Fibroblast of villous mesenchyme (primary cell): ENCODE measurements around the gene ERAP2. TPM values are rescaled to one million over a fixed set of nuclear protein-coding genes. Genes with fewer than 3 reads are reported as not detected.
A peak's percentile ranks its signal among the peaks of the same experiment; 100 is the strongest.

ENCODE experiments used
- DNase-seq: peaks from one replicate; pipeline ENCODE4 v3.0.0-alpha.2; 2010; ENCODE audit warnings: low read depth
- H3K4me3 ChIP-seq: 2 replicates; pipeline ENCODE4 v1.5.1; 2011; ENCODE audit warnings: low read depth, mild to moderate bottlenecking, low read length
- total RNA-seq: library from RNA; depleted of rRNA; stranded (reverse); fragments of >200 nt; gene quantifications from 2 replicates; pipeline ENCODE4 v1.2.3, GENCODE V29; 2012
- TF ChIP-seq, protein P1 (sequence below): IDR thresholded peaks from 2 replicates; pipeline ENCODE4 v1.5.1; 2012; ENCODE audit warnings: low read depth, mild to moderate bottlenecking, low read length; ENCODE audit not compliant: insufficient read depth

ERAP2 gene, protein sequence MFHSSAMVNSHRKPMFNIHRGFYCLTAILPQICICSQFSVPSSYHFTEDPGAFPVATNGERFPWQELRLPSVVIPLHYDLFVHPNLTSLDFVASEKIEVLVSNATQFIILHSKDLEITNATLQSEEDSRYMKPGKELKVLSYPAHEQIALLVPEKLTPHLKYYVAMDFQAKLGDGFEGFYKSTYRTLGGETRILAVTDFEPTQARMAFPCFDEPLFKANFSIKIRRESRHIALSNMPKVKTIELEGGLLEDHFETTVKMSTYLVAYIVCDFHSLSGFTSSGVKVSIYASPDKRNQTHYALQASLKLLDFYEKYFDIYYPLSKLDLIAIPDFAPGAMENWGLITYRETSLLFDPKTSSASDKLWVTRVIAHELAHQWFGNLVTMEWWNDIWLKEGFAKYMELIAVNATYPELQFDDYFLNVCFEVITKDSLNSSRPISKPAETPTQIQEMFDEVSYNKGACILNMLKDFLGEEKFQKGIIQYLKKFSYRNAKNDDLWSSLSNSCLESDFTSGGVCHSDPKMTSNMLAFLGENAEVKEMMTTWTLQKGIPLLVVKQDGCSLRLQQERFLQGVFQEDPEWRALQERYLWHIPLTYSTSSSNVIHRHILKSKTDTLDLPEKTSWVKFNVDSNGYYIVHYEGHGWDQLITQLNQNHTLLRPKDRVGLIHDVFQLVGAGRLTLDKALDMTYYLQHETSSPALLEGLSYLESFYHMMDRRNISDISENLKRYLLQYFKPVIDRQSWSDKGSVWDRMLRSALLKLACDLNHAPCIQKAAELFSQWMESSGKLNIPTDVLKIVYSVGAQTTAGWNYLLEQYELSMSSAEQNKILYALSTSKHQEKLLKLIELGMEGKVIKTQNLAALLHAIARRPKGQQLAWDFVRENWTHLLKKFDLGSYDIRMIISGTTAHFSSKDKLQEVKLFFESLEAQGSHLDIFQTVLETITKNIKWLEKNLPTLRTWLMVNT
- 15.8 and 64.8 TPM in 2 replicates for total RNA-seq

DNA sequence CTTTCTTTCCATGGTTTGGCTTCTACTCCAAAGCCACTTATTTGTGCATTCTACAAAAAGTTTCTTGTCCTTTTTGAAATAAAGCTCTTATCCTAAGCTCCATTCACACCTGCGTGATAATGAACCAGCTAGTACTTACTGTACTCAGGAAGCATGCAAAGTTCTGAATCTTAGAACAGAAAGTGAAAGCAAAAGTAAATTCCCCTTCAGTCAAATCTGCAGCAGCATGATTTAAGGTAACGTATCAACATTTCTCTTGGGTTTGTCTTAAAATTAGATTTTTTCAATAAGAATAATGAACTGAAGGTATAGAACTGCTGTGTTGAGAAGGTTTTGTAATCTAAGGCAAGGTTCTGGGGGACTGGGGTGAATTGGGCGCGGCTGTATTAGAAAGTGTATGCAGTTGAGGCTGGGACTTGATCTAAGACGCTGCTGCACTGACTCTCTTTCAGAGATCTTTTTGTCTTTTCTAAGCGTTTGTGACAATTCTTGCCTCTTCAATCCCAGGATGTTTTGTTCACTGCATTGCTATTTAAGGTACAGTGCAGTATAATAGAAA is at the start of gene ERAP2:
Gene ERAP2 (plus strand): TSS at position 209 of the 559 bp plus-strand sequence. CDS start 3,186 bp downstream, outside the sequence.
- peak within 1 kb of the TSS; percentile 73 for H3K4me3 ChIP-seq
- peak; percentile 80 for DNase-seq
- TF ChIP-seq, protein P1, sequence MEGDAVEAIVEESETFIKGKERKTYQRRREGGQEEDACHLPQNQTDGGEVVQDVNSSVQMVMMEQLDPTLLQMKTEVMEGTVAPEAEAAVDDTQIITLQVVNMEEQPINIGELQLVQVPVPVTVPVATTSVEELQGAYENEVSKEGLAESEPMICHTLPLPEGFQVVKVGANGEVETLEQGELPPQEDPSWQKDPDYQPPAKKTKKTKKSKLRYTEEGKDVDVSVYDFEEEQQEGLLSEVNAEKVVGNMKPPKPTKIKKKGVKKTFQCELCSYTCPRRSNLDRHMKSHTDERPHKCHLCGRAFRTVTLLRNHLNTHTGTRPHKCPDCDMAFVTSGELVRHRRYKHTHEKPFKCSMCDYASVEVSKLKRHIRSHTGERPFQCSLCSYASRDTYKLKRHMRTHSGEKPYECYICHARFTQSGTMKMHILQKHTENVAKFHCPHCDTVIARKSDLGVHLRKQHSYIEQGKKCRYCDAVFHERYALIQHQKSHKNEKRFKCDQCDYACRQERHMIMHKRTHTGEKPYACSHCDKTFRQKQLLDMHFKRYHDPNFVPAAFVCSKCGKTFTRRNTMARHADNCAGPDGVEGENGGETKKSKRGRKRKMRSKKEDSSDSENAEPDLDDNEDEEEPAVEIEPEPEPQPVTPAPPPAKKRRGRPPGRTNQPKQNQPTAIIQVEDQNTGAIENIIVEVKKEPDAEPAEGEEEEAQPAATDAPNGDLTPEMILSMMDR = no peak

DNA sequence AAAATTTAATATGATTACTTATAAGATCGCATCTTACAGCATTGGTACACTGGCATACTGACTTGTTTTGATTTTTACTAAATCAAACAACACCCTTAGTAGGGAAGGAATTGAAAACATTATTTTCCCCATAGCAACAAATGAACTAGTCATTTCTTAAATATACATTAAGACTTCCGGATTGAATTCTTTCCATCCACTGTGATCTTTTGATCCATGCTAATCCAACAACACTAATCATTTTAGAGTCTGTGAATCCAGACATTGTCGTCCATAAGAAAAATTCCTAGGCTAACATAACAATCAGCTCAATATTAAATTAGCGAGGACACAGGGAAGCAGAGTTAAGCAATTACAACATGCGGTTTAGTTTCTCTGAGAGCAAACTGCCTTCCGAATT is 47.0 kb upstream of the ERAP2 start:
- H3K4me3 ChIP-seq = no peak overlapping the region
- no peak for DNase-seq
- TF ChIP-seq, protein P1 = no peak

DNA sequence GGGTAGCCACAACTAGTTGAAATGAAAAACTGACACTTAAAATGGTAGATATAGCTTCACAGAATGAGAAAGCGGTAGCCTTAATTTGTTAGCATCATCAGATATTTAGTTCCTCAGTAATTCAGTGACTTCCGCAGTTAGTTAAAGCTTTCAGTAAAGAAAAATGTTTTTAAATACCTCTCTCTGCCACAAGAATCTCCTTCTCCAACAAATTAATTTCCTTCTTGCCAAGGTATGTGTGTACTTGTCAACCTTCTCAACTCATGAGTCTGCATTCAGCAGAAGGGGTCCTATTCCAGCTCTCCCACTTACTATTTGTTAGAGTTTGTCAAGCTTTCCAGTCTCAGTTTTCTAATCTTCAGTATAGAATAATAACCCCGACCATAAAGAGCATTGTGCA is 42.3 kb upstream of the ERAP2 start:
- DNase-seq = no peak
- TF ChIP-seq, protein P1 = no peak
- no peak overlapping the region for H3K4me3 ChIP-seq

DNA sequence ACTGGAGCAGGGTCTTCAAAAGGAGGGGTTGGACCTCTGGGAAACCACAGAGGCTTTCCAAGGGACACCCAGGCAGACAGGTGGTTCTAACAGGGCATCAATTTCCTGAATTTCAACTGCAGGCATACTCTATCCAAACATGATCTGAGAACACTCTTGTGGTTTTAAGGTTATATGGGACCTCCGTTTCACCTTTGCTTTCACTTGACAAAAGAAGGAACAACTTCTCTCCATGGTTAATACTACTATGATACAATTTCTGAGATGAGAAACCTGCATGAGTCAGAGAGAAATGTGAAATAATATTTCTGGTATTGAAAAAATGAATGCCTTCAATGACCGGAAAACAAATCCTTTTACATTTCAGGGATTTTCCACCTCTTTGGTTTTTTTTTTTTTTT is 40.5 kb upstream of the ERAP2 start:
- no peak for DNase-seq
- no peak overlapping the region for H3K4me3 ChIP-seq
- TF ChIP-seq, protein P1 = no peak

DNA sequence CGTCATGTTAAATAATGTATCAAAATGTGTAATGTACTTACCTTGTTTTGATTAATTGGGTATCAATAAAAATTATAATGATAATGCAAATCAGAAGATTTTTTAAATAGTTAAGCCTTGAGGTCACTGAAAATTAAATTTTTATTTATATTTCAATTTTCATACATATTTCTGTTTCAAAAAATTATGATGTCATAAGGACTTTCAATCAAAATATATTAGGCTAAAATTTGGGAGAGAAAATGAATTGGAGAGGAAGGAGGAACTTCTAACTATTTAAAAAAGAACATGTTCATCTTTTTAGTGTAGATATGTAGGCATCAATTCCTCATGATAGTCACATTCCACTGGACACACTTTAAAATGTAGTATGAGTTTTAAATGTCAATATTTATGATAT is 39.5 kb upstream of the ERAP2 start:
- H3K4me3 ChIP-seq = no peak overlapping the region
- TF ChIP-seq, protein P1 = no peak
- DNase-seq = no peak

DNA sequence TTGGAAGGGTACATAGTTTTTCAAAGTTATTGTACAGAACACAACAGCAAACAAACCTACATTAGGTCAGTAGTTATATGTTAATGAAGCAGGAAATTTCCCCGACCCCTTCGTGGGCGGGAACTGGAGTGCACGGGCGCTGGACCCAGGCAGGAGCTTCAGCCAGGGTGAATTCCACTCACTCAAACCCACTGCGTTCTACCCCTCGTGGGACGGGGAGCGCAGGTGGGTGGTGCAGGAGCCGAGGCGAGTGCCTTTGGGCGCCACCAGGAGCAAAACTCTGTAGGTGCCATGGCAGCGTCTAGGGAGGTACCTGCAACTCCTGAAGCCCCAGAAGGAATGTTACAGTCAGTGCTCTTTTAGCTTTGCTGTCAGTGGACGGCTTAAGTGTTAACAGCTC is 39.0 kb upstream of the ERAP2 start:
- TF ChIP-seq, protein P1 = no peak
- H3K4me3 ChIP-seq = no peak overlapping the region
- DNase-seq = no peak
